ENCODE data around the gene CLDND1.

GRCh38 chr3:98529856-98530459 lies 7.3 kb upstream of the CLDND1 start:
- TF ChIP-seq EZH2phosphoT487 (IDR thresholded peaks at IDR 0.05; ENCODE audit: borderline replicate concordance) (no peak), RAD21 (IDR thresholded peaks at IDR 0.05; ENCODE audit: low read depth) (no peak), CTCF (IDR thresholded peaks at IDR 0.05 in 2 of 3, conservative IDR thresholded peaks at IDR 0.05 in 1 of 3; ENCODE audit: borderline replicate concordance in 1 of 3, insufficient read depth in 1 of 3, low read depth in 2 of 3, low read length in 2 of 3) (no peak), POLR2A (IDR thresholded peaks at IDR 0.05; ENCODE audit: borderline replicate concordance, extremely low read depth, insufficient read depth, insufficient read length) (no peak), CEBPB (IDR thresholded peaks at IDR 0.05; ENCODE audit: low read depth) (no peak), TCF7L2 (IDR thresholded peaks at IDR 0.05; ENCODE audit: borderline replicate concordance, extremely low read depth, insufficient read depth, insufficient read length) (no peak), EZH2 (IDR thresholded peaks at IDR 0.05) (no peak)
